Hematopoietic multipotent progenitor cell treated with erythropoietin and hydrocortisone succinate and interleukin-3 and kit ligand, for 6 days (in vitro differentiated cells): Measurements from ENCODE around the gene SLC38A1.

Experiments used
- DNase-seq: peaks from one replicate; pipeline ENCODE4 v3.0.0-alpha.2; 2015

Gene SLC38A1

GRCh38 chr12:46160981-46161690 lies 107.7 kb downstream of the SLC38A1 start:
- no peak for DNase-seq

- no peak for DNase-seq
Measured at GRCh38 chr12:46160101-46160980, 108.5 kb downstream of the SLC38A1 start.

GRCh38 chr12:46159309-46159901 lies 109.4 kb downstream of the SLC38A1 start:
- DNase-seq = no peak

DNA sequence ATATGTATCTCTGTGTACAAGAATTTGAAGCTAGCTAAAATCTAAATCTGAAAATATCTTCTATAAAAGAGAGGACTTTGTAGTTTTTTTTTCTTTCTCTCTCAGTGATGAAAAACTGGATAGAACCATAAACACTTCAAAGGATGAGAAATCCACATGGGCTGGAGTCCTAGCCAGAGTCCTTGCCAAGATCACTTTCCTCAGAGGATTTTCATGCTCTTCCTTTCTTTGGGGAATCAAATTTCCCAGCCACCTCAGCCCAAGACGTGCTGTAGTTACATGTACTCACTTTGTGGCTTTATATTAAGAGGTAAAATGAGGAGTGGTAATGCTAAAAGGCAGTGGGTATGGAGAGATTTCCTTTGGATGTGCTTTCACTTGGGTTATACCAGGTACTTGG lies 110.3 kb downstream of the SLC38A1 start:
- no peak for DNase-seq

DNA sequence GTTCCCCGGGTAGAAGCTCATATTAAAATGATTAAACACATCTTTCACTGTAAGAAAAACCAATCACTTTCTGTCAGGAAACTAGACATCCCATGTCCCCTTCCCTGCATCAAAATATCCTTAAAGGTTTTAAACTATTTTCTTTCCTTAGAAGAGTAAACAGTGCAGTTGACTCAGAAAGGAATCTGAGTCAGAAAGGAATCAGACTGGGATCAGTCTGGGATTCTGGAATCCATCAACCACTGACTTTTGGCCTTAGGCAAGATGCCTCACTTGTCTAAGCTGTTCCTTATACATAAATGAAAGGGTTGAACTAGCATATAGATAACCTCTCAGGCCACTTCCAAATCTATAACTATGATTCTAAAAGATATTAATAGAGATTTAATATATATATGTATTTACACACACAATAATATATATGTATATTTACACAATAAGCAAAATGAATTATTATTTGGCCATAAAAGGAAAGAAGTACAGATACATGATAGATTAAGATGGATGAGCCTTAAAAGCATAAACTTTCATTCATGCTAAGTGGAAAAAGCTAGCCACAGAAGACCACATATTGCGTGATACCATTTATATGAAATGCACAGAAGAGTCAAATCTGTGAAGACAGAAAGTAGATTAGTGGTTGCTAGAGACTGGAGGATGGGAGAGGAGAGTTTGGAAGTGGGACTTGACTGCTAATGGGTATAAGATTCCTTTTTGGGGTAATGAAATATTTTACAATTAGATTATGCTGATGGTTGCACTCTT lies 114.4 kb downstream of the SLC38A1 start:
- no peak for DNase-seq

- peak; percentile 62 for DNase-seq
Measured at GRCh38 chr12:46153268-46153872, 115.5 kb downstream of the SLC38A1 start.

GRCh38 chr12:46152456-46152855 lies 116.4 kb downstream of the SLC38A1 start:
- no peak for DNase-seq

- DNase-seq = peak; percentile 22
Measured at GRCh38 chr12:46150735-46151134, 118.1 kb downstream of the SLC38A1 start.

- no peak for DNase-seq
Measured at GRCh38 chr12:46149905-46150304, 118.9 kb downstream of the SLC38A1 start.

- DNase-seq = no peak
Measured at GRCh38 chr12:46149079-46149464, 119.8 kb downstream of the SLC38A1 start.

DNA sequence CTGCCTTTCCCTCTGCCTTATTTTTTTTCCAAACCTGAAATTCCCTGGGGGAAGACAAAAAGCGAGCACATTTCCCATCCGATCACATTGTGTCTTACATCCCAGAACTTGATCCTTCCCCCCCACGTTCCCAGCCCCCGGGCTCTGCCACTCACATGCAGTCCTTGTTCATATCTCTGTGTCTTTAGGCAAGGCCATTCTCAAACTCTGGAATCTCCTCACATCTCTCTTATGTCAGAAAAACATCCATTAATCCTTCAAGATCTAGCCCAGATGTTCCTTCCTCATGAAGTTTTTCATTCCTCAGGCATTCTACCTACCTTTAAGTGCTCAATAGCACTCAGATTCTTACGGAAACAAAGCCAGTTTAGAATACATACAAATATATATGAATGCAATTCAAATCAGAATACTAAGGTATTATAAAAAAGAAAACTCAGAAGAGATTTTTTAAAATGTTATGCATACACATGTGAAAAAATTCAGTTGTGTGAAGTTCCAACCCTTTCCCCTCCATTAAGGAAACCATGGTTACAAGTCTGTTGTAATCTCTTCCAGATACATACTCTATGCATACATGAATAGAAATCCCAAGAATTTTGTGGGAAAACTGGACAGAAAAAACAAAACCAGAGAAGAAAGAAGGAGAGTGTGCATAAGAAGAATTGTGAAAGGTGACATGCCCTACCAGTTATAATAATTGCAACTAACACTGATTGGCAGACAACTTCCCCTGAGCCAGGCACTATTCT lies 120.3 kb downstream of the SLC38A1 start:
- DNase-seq = no peak

GRCh38 chr12:46147144-46147543 lies 121.7 kb downstream of the SLC38A1 start:
- DNase-seq = no peak

GRCh38 chr12:46145881-46146280 lies 123.0 kb downstream of the SLC38A1 start:
- no peak for DNase-seq

DNA sequence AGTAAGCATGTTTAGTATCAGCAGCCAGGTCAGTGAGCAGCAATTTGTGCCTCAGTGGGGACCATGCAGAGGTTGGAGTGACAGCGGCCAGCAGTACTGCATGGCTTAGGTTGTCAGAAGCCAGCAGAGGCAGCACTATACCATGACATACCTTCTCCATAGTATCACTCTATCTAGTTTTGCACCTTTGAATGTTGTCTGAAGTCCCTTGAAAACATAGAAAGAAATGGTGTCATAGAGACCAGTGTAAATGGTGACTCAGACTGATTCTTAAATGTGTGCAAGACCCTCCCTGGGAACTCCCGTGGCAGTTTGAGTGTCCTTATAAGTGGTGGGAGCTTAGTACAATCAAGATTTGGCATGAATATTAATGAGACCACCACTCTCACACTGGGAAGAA lies 124.4 kb downstream of the SLC38A1 start:
- no peak for DNase-seq

DNA sequence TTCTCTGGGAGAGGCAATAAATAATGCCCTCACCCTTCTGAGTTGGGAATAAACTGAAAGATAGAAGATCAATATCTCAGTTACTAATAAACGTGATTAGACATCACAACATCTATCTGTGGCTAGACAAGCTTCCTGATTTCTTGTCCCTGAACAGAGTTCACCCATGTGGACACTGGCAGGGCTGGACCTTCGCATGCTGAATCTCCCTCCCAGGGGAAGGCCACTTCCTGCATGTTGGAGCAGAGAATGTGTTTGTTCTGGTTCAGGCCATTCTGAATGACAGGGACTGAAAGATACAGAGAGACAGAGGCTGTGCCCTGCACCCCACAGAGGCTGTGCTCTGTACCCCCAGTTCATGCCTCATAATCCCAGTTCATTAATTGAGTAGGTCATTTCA lies 132.6 kb downstream of the SLC38A1 start:
- no peak for DNase-seq

- DNase-seq = no peak
Measured at GRCh38 chr12:46135750-46136149, 133.1 kb downstream of the SLC38A1 start.

DNA sequence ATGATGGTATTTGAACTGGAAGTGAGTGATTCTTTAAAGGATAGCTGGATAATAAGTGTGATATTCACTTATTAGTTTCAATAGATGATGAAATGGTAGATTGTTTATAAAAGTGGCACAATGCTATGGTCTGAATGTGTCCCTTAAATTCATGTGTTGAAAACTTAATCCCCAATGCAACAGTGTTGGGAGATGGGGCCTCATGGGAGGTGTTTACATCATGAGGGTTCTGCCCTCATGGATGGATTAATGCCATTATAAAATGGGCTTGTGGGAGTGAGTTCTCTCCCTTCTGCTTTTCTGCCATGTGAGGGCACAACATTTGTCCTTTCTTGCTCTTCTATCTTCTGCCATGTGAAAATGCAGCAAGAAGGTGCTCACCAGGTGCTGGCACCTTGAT lies 134.0 kb downstream of the SLC38A1 start:
- DNase-seq = no peak

- DNase-seq = no peak
Measured at GRCh38 chr12:46134205-46134811, 134.5 kb downstream of the SLC38A1 start.

DNA sequence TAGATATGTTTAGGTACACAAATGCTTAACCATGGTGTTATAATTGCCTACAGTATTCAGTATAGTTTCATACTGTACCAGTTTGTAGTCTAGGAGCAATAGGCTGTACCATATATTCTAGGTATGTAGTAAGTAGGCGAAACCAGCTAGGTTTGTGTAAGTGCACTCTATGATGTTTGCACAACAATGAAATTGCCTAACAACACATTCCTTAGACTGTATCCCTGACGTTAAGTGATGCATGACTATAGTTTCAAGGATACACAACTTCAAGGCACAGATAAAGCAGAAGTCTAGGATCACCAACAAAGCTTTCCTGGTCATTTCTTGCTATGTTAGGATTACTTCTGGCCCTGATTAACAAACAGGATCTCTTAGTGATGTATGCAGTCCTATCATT lies 135.1 kb downstream of the SLC38A1 start:
- no peak for DNase-seq
